Measurements from ENCODE around the gene ITGAD.

GRCh38 chr16:31388535-31388934, 4.6 kb upstream of the ITGAD start:
- TF ChIP-seq CTCF (IDR thresholded peaks at IDR 0.05) (no peak), MAX (IDR thresholded peaks at IDR 0.05; ENCODE audit: low read depth) (no peak), POLR2AphosphoS5 (IDR thresholded peaks at IDR 0.05; ENCODE audit: low read depth, low read length) (no peak), USF1 (IDR thresholded peaks at IDR 0.05; ENCODE audit: borderline replicate concordance, low read depth) (no peak), SIN3A (IDR thresholded peaks at IDR 0.05; ENCODE audit: borderline replicate concordance, low read depth, low read length) (no peak), FOXM1 (IDR thresholded peaks at IDR 0.05; ENCODE audit: low read depth) (no peak), NRF1 (IDR thresholded peaks at IDR 0.05; ENCODE audit: low read depth, low read length) (no peak), MXI1 (IDR thresholded peaks at IDR 0.05; ENCODE audit: low read depth, low read length) (no peak), EP300 (IDR thresholded peaks at IDR 0.05; ENCODE audit: borderline replicate concordance in 1 of 2, low read depth in 1 of 2, low read length in 1 of 2) (no peak), YY1 (IDR thresholded peaks at IDR 0.05; ENCODE audit: low read depth) (no peak), RFX5 (IDR thresholded peaks at IDR 0.05; ENCODE audit: low read length) (no peak), TCF12 (IDR thresholded peaks at IDR 0.05) (no peak), EZH2phosphoT487 (IDR thresholded peaks at IDR 0.05; ENCODE audit: borderline replicate concordance, low read depth) (no peak), USF2 (IDR thresholded peaks at IDR 0.05; ENCODE audit: borderline replicate concordance, low read depth, low read length) (no peak)

Measured in SK-N-SH (cell line).